GM20000 (cell line): ENCODE measurements around the gene NKAIN1.
"Not testable (repeated sequence)": the region's sequence is repeated elsewhere in the genome, so short reads cannot be mapped to it uniquely, and the experiment has no call there.

Experiments used
- DNase-seq: peaks from one replicate; pipeline ENCODE4 v3.0.0; 2012; ENCODE audit warnings: low spot score
- TF ChIP-seq, protein P1 (sequence below): IDR thresholded peaks from 2 replicates; pipeline ENCODE4 v1.5.1; 2012; ENCODE audit warnings: mild to moderate bottlenecking, control low read depth; ENCODE audit errors: extremely low read depth, missing control alignments

NKAIN1 gene

DNA sequence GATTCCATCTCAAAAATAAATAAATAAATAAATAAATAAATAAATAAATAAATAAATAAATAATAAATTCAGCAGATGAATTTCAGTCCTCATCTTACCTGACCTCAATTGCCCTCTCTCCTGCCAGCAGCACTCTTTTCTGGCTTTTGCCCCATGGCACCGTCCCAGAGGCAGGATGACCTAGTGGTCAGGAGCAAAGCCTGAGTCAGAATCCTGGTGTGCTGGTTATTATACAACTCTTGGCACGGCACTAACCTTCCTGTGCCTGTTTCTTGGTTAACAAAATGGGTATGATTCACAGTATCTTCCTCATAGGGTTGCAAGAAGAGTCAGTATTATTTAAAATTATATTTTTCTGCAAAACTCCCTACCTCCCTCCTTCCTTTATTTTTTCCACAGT is 43.0 kb downstream of the NKAIN1 start:
- no peak for DNase-seq
- TF ChIP-seq, protein P1, sequence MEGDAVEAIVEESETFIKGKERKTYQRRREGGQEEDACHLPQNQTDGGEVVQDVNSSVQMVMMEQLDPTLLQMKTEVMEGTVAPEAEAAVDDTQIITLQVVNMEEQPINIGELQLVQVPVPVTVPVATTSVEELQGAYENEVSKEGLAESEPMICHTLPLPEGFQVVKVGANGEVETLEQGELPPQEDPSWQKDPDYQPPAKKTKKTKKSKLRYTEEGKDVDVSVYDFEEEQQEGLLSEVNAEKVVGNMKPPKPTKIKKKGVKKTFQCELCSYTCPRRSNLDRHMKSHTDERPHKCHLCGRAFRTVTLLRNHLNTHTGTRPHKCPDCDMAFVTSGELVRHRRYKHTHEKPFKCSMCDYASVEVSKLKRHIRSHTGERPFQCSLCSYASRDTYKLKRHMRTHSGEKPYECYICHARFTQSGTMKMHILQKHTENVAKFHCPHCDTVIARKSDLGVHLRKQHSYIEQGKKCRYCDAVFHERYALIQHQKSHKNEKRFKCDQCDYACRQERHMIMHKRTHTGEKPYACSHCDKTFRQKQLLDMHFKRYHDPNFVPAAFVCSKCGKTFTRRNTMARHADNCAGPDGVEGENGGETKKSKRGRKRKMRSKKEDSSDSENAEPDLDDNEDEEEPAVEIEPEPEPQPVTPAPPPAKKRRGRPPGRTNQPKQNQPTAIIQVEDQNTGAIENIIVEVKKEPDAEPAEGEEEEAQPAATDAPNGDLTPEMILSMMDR, result no peak

DNA sequence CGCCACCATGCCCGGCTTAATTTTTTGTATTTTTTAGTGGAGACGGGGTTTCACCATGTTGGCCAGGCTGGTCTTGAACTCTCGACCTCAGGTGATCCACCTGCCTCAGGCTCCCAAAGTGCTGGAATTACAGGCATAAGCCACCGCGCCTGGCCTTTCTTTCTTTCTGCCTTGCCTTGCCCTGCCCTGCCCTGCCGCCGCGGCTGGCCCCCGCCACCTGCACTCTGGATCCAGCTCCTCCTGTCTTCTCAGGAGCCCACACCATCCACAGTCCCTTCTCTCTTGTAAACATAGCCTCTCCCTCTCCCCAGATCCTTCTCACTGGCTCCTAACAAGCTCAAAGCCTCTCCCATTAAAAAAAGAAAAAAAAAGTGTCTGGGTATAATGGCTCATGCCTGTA is 44.4 kb downstream of the NKAIN1 start:
- DNase-seq, result not testable (repeated sequence)

DNA sequence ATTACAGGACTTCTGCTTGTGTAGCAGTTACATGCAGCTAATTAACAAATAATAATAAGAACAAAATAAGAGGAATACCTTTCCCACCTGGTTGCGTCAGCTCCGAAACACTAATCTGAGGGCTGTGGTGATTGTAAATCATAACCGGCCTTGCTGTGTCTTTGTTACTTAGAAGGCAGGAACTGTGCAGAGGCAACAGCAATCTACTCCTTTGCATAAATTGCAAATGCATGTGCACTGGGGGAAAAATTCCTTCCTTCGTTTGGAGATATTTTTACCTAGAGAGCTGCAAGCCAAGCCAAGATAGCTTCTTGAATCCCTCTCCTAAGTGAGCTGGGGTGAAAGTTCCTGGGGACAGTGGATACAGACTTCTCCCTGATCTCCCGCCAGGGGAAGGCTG is 46.0 kb downstream of the NKAIN1 start:
- DNase-seq, result no peak
- TF ChIP-seq, protein P1, result no peak

DNA sequence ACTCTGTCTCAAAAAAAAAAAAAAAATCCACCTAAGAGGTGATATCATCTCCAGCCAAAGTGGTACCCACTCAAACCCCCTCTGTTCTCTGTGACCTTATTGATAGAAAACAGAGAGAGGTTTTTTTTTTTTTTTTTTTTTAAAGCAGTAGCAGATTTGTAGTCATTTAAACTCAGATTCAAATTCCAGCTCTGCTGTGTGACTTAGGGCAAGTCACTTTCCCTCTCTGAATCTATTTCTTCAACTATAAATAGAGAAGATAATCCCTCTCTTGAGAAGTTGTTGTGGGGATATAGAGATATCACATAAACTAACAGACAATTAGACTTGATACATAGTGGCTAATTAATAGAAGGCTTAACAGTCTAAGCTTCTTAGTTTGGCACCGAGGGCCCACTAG is 48.4 kb downstream of the NKAIN1 start:
- TF ChIP-seq, protein P1, result no peak
- DNase-seq, result no peak

DNA sequence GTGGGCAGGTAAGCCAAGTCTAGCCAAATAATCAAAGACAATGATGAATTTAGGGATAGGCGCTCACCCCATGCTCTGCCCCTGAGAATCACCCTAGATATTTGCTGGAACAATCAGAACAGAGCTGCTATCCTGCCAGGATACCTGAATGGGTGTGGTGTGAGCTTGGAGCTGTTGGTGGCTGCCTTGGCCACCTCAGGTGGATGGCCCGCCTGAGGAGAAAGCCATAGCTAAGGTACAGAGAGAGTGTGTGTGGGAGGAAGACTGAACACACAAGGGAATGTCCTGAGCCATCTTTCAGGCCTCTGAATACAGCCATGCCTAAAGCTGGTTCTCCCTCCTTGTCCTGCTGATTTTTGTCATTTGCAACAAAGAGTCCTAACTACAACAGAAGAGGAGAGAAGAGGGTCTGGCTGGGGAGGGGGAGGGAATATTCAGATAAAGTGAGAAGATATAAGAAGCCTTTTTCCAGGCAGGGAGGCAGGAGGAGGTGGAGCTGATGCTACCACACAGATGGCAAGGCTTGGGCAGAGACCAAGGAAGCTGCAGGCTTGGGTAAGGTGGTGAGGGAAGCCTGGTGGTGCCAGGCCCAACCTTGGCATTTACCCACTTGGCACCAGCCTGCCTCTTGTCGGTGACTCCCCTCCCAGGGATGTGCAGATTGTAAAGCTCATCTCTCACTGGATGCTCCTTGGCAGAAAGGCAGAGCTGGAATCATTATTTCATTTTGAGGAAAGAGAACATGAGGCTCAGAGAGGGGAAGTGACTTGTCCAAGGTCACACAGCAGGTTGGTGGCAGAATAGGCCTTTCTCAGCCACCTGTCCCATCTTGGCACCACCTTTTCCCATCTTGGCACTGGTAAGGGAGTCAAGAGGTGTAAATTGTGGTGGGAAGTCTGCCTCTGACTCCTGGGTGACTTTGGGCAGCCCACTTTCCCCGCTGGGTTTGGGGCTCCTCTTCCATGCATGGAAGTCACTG is 49.7 kb downstream of the NKAIN1 start:
- DNase-seq, result no peak
- TF ChIP-seq, protein P1, result no peak

DNA sequence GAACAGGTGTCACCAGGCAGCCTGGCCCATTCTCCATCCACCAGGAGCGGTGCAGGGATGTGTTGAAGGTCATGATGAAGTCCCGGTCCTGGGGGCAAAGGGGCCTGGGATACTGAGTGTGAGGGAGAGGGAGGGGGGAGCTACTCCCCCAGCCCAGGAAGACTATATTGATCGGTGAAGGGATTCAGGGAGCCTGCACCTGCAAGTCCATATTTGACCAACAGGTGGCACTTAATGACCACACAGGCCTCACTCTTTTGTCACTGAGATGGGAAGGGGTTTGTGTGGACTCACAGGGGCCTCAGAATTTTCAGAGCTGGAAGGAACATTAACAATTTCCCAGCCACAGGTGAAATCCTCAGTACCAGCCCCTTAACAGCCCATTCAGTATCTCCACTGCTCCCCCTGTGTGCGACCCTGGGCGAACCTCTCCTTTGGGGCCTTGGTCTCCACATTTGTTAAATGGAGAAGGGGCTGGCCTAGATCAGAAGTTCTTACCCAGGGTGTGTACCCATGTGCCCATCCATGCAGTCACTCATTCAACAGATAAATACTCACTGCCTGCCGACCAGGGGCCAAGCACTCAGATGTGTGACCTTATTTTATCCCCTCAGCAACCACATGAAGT is 55.6 kb downstream of the NKAIN1 start:
- TF ChIP-seq, protein P1, result peak; percentile 65
- peak; percentile 71 for DNase-seq

DNA sequence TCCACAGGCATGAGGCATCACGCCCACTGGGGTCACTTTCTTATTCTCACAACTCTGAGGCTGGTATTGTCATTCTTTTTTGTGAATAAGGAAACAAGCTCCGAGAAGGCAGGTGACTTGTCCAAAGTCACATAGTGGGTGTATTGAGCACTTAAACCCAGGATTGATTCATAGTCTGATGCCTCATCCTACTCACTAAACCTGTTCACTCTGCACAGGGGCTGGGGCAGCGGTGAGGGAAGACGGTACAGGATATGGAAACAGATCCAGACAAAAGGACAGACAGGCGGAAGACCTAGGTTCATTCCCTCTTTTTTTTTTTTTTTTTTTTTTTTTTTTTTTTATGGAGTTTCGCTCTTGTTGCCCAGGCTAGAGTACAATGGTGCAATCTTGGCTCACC is 56.6 kb downstream of the NKAIN1 start:
- DNase-seq, result no peak
- TF ChIP-seq, protein P1, result no peak
